Progenitor cell of endocrine pancreas (in vitro differentiated cells): ENCODE results near the gene ZNF804B. TPM values are rescaled to one million over a fixed set of nuclear protein-coding genes. Genes with fewer than 3 reads are reported as not detected.
"Not testable (repeated sequence)": the region's sequence is repeated elsewhere in the genome, so short reads cannot be mapped to it uniquely, and the experiment has no call there.

Experiments used
- DNase-seq: peaks from one replicate; pipeline ENCODE4 v3.0.0; 2021; ENCODE audit warnings: low spot score; ENCODE audit not compliant: unreplicated experiment
- H3K27ac Mint-ChIP-seq: 2 replicates; pipeline ENCODE4 v1.8.0; 2021; ENCODE audit warnings: mild to moderate bottlenecking, moderate library complexity, mixed read lengths
- H3K27me3 Mint-ChIP-seq: 2 replicates; pipeline ENCODE4 v1.8.0; 2021; ENCODE audit warnings: mixed read lengths
- H3K36me3 Mint-ChIP-seq: 2 replicates; pipeline ENCODE4 v1.8.0; 2022; ENCODE audit warnings: mixed read lengths; ENCODE audit not compliant: insufficient read depth
- H3K4me1 Mint-ChIP-seq: 2 replicates; pipeline ENCODE4 v1.8.0; 2021; ENCODE audit warnings: low read depth, mixed read lengths
- H3K4me3 Mint-ChIP-seq: 2 replicates; pipeline ENCODE4 v1.8.0; 2021; ENCODE audit warnings: low read depth, mild to moderate bottlenecking, moderate library complexity, mixed read lengths
- H3K9me3 Mint-ChIP-seq: 2 replicates; pipeline ENCODE4 v1.8.0; 2021; ENCODE audit warnings: low read depth, mixed read lengths
- CTCF ChIP-seq: fragments of 200-600 bp; sonication (generic); IDR thresholded peaks from one replicate; pipeline ENCODE4 v1.5.0; 2021; ENCODE audit warnings: antibody characterized with exemption, mild to moderate bottlenecking; ENCODE audit not compliant: unreplicated experiment
- total RNA-seq: library from RNA; stranded (reverse); gene quantifications from 2 replicates; pipeline ENCODE4 v1.2.1, GENCODE V29; 2021

ZNF804B gene
- total RNA-seq, 1 donor from 2014 or later: not detected

- Mint-ChIP-seq H3K36me3 (no peaks in the 10 kb centered on the region), H3K27ac (no peak overlapping the region), H3K4me3 (no peak overlapping the region), H3K9me3 (peaks cover 5% of the 10 kb centered on the region), H3K27me3 (no peaks in the 10 kb centered on the region), H3K4me1 (no peaks in the 10 kb centered on the region)
- no peak for TF ChIP-seq CTCF
- DNase-seq: no peak
Measured at GRCh38 chr7:89170628-89171027, 411.1 kb downstream of the ZNF804B start.

GRCh38 chr7:89182116-89182515 lies 422.6 kb downstream of the ZNF804B start:
- no peaks in the 10 kb centered on the region for H3K36me3 Mint-ChIP-seq
- H3K4me3 Mint-ChIP-seq: no peak overlapping the region
- peaks cover 5% of the 10 kb centered on the region for H3K9me3 Mint-ChIP-seq
- H3K4me1 Mint-ChIP-seq: peaks cover 7% of the 10 kb centered on the region
- H3K27ac Mint-ChIP-seq: no peak overlapping the region
- H3K27me3 Mint-ChIP-seq: peaks cover 3% of the 10 kb centered on the region
- DNase-seq: no peak
- TF ChIP-seq CTCF: no peak

- Mint-ChIP-seq H3K27ac (no peak overlapping the region), H3K4me3 (no peak overlapping the region), H3K4me1 (peaks cover 9% of the 10 kb centered on the region), H3K9me3 (peaks cover 3% of the 10 kb centered on the region), H3K36me3 (no peaks in the 10 kb centered on the region), H3K27me3 (peaks cover 11% of the 10 kb centered on the region)
- TF ChIP-seq CTCF: no peak
- no peak for DNase-seq
Measured at GRCh38 chr7:89183712-89184111, 424.2 kb downstream of the ZNF804B start.

- Mint-ChIP-seq H3K4me3 (no peak overlapping the region), H3K27ac (no peak overlapping the region), H3K27me3 (peaks cover 6% of the 10 kb centered on the region), H3K9me3 (no peaks in the 10 kb centered on the region), H3K4me1 (no peaks in the 10 kb centered on the region), H3K36me3 (no peaks in the 10 kb centered on the region)
- no peak for TF ChIP-seq CTCF
- no peak for DNase-seq
Measured at GRCh38 chr7:89200758-89201157, 441.3 kb downstream of the ZNF804B start.

GRCh38 chr7:89223900-89224395 lies 464.4 kb downstream of the ZNF804B start:
- H3K4me1 Mint-ChIP-seq: peaks cover 11% of the 10 kb centered on the region
- no peaks in the 10 kb centered on the region for H3K36me3 Mint-ChIP-seq
- TF ChIP-seq CTCF: no peak
- H3K27ac Mint-ChIP-seq: no peak overlapping the region
- no peaks in the 10 kb centered on the region for H3K9me3 Mint-ChIP-seq
- no peak overlapping the region for H3K4me3 Mint-ChIP-seq
- peaks cover 61% of the 10 kb centered on the region for H3K27me3 Mint-ChIP-seq
- no peak for DNase-seq

GRCh38 chr7:89228688-89229171 lies 469.2 kb downstream of the ZNF804B start:
- H3K4me3 Mint-ChIP-seq, H3K36me3 Mint-ChIP-seq, H3K4me1 Mint-ChIP-seq, DNase-seq, H3K27ac Mint-ChIP-seq, H3K9me3 Mint-ChIP-seq: not testable (repeated sequence)
- H3K27me3 Mint-ChIP-seq: peaks cover 49% of the 10 kb centered on the region
